H1 (cell line): ENCODE measurements around the gene AAR2. TPM values are rescaled to one million over a fixed set of nuclear protein-coding genes. Genes with fewer than 3 reads are reported as not detected.

ENCODE experiments used
- CTCF ChIA-PET: fragments of 300-600 bp; sonication (Branson Sonifier 250); formaldehyde crosslinking; loops from one replicate; lab custom pipeline; 2021; ENCODE audit not compliant: partially characterized antibody; lab: Charles Lee
- POLR2A ChIA-PET: fragments of 300-600 bp; sonication (Branson Sonifier 250); formaldehyde crosslinking; loops from one replicate; lab custom pipeline; 2021; ENCODE audit warnings: inconsistent platforms; ENCODE audit not compliant: partially characterized antibody; lab: Charles Lee
- DNase-seq, 2 experiments: peaks; one replicate each; pipeline versions ENCODE4 v3.0.0 to v3.0.0-alpha.2; 2010 to 2022; ENCODE audit warnings: low spot score in 2 of 2, low read depth in 1 of 2, mixed read lengths in 1 of 2
- FAIRE-seq: peaks from 2 replicates; lab custom pipeline; 2011; peaks lifted over from hg19 to GRCh38; lab: Jason Lieb, UNC
- H2AFZ ChIP-seq: 2 replicates; pipeline ENCODE4 v1.8.1; 2012; ENCODE audit warnings: low read length, inconsistent platforms
- H2AK5ac ChIP-seq: 2 replicates; pipeline ENCODE4 v1.6.1; 2013; ENCODE audit warnings: low read depth, low read length
- H2BK120ac ChIP-seq: replicated peaks from 2 replicates; pipeline ENCODE3; 2013; ENCODE audit warnings: low read depth, low read length, inconsistent platforms
- H2BK12ac ChIP-seq: 2 replicates; pipeline ENCODE4 v1.6.1; 2013; ENCODE audit warnings: low read depth, low read length
- H2BK15ac ChIP-seq: 2 replicates; pipeline ENCODE4 v1.6.1; 2013; ENCODE audit warnings: low read length
- H2BK20ac ChIP-seq: 2 replicates; pipeline ENCODE4 v1.6.1; 2013; ENCODE audit warnings: low read length
- H2BK5ac ChIP-seq: 2 replicates; pipeline ENCODE4 v1.6.1; 2013; ENCODE audit warnings: low read depth, low read length
- H3K14ac ChIP-seq: 2 replicates; pipeline ENCODE4 v1.6.1; 2013; ENCODE audit warnings: inconsistent platforms; ENCODE audit not compliant: insufficient read length
- H3K18ac ChIP-seq: 2 replicates; pipeline ENCODE4 v1.6.1; 2013; ENCODE audit warnings: low read length; ENCODE audit errors: extremely low read depth
- H3K23ac ChIP-seq: 2 replicates; pipeline ENCODE4 v1.6.1; 2013; ENCODE audit warnings: inconsistent platforms; ENCODE audit not compliant: insufficient read length
- H3K23me2 ChIP-seq: 2 replicates; pipeline ENCODE4 v1.6.1; 2013; ENCODE audit warnings: low read depth, low read length
- H3K27ac ChIP-seq: 2 replicates; pipeline ENCODE4 v1.6.1; 2011; ENCODE audit warnings: low read depth, low read length, inconsistent platforms
- H3K27me3 ChIP-seq, 4 experiments: replicated peaks in 1 of 4; 1 replicate in 1 of 4; 2 replicates in 3 of 4; pipeline versions ENCODE4 v1.6.1 to v1.8.1; 2011 to 2013; ENCODE audit warnings: low read length in 3 of 4, mild to moderate bottlenecking in 3 of 4, inconsistent platforms in 2 of 4, mixed read lengths in 2 of 4, moderate library complexity in 1 of 4; ENCODE audit not compliant: control insufficient read depth in 3 of 4, insufficient read depth in 3 of 4; ENCODE audit errors: extremely low read depth in 1 of 4
- H3K36me3 ChIP-seq, 4 experiments: 2 replicates each; pipeline versions ENCODE4 v1.6.1 to v1.8.1; 2011 to 2013; ENCODE audit warnings: mild to moderate bottlenecking in 4 of 4, low read length in 3 of 4, moderate library complexity in 2 of 4, control low read depth in 1 of 4, inconsistent platforms in 1 of 4; ENCODE audit not compliant: insufficient read depth in 4 of 4, control insufficient read depth in 2 of 4
- H3K4ac ChIP-seq: replicated peaks from 2 replicates; pipeline ENCODE3; 2013; ENCODE audit warnings: low read length, low read depth, mixed read lengths, inconsistent platforms; ENCODE audit not compliant: insufficient read length
- H3K4me1 ChIP-seq, 4 experiments: replicated peaks in 1 of 4; 1 replicate in 1 of 4; 2 replicates in 3 of 4; pipeline versions ENCODE4 v1.6.1 to v1.8.1; 2011 to 2013; ENCODE audit warnings: low read length in 3 of 4, inconsistent platforms in 2 of 4, mixed read lengths in 1 of 4; ENCODE audit not compliant: insufficient read depth in 4 of 4, control insufficient read depth in 3 of 4
- H3K4me2 ChIP-seq, 2 experiments: 2 replicates each; pipeline versions ENCODE4 v1.6.1 to v1.8.1; 2011 to 2013; ENCODE audit warnings: low read depth in 2 of 2, low read length in 2 of 2, control low read depth in 1 of 2, inconsistent platforms in 1 of 2, mild to moderate bottlenecking in 1 of 2; ENCODE audit not compliant: insufficient read depth in 1 of 2
- H3K4me3 ChIP-seq, 4 experiments: fragments of 200-600, 300-600 bp in 1 of 4; sonication (generic), shearing (Covaris generic), sonication (Bioruptor Twin) in 1 of 4; 2 replicates each; pipeline versions ENCODE4 v1.5.1 to v1.8.1; 2011 to 2016; ENCODE audit warnings: low read length in 4 of 4, low read depth in 3 of 4, control low read depth in 2 of 4, inconsistent platforms in 2 of 4, mild to moderate bottlenecking in 2 of 4, mixed read lengths in 1 of 4, moderate library complexity in 1 of 4; ENCODE audit not compliant: insufficient read depth in 2 of 4; ENCODE audit errors: extremely low read depth in 1 of 4
- H3K56ac ChIP-seq: replicated peaks from 2 replicates; pipeline ENCODE3; 2013; ENCODE audit warnings: low read depth, mild to moderate bottlenecking, mixed read lengths, low read length, inconsistent platforms; ENCODE audit not compliant: insufficient read length
- H3K79me1 ChIP-seq: 2 replicates; pipeline ENCODE4 v1.6.1; 2013; ENCODE audit warnings: low read depth, low read length, control low read depth
- H3K79me2 ChIP-seq, 2 experiments: 2 replicates each; pipeline versions ENCODE4 v1.6.1 to v1.8.1; 2012 to 2013; ENCODE audit warnings: low read length in 2 of 2, mild to moderate bottlenecking in 2 of 2, inconsistent platforms in 1 of 2; ENCODE audit not compliant: insufficient read depth in 2 of 2, control insufficient read depth in 1 of 2
- H3K9ac ChIP-seq, 4 experiments: replicated peaks in 1 of 4; 1 replicate in 1 of 4; 2 replicates in 3 of 4; pipeline versions ENCODE4 v1.6.1 to v1.8.1; 2011 to 2013; ENCODE audit warnings: low read depth in 3 of 4, low read length in 3 of 4, control low read depth in 2 of 4, mild to moderate bottlenecking in 2 of 4, moderate library complexity in 2 of 4, inconsistent platforms in 1 of 4; ENCODE audit errors: extremely low read depth in 1 of 4
- H3K9me3 ChIP-seq, 2 experiments: 2 replicates each; pipeline versions ENCODE4 v1.6.1 to v1.8.1; 2012 to 2013; ENCODE audit warnings: mild to moderate bottlenecking in 2 of 2, moderate library complexity in 2 of 2, control low read depth in 1 of 2, inconsistent platforms in 1 of 2, low read depth in 1 of 2, low read length in 1 of 2, mixed read lengths in 1 of 2; ENCODE audit not compliant: insufficient read depth in 2 of 2
- H4K20me1 ChIP-seq, 2 experiments: replicated peaks in 1 of 2; 2 replicates each; pipeline versions ENCODE3 to v1.8.1; 2011 to 2013; ENCODE audit warnings: inconsistent platforms in 2 of 2, low read length in 2 of 2, mild to moderate bottlenecking in 1 of 2; ENCODE audit not compliant: insufficient read depth in 2 of 2, control insufficient read depth in 1 of 2
- H4K5ac ChIP-seq: 2 replicates; pipeline ENCODE4 v1.6.1; 2013; ENCODE audit warnings: low read length, low read depth, mixed read lengths, inconsistent platforms; ENCODE audit not compliant: insufficient read length
- H4K8ac ChIP-seq: 2 replicates; pipeline ENCODE4 v1.8.0; 2013; ENCODE audit warnings: mild to moderate bottlenecking, moderate library complexity, low read length, inconsistent platforms; ENCODE audit not compliant: insufficient read depth; ENCODE audit errors: extremely low read depth
- H4K91ac ChIP-seq: replicated peaks from 2 replicates; pipeline ENCODE3; 2013; ENCODE audit warnings: low read length, mixed read lengths, inconsistent platforms; ENCODE audit not compliant: insufficient read length
- ASH2L ChIP-seq: fragments of 200-600, 300-600 bp; sonication (generic); IDR thresholded peaks from one replicate; pipeline ENCODE4 v1.7.1; 2017; ENCODE audit warnings: low read length
- ATF2 ChIP-seq: IDR thresholded peaks from 2 replicates; pipeline ENCODE4 v1.6.1; 2012; ENCODE audit warnings: low read length, inconsistent platforms
- CHD1 ChIP-seq: IDR thresholded peaks from 2 replicates; pipeline ENCODE4 v1.6.1; 2012; ENCODE audit warnings: low read depth, low read length, improper control_type of control experiment
- EGR1 ChIP-seq: IDR thresholded peaks from 2 replicates; pipeline ENCODE4 v1.6.1; 2011; ENCODE audit warnings: low read depth, low read length, borderline replicate concordance
- EP300 ChIP-seq, 2 experiments: IDR thresholded peaks; 1 replicate in 1 of 2; 2 replicates in 1 of 2; pipeline ENCODE4 v1.6.1; 2011 to 2012; ENCODE audit warnings: low read depth in 2 of 2, low read length in 2 of 2, mild to moderate bottlenecking in 2 of 2, borderline replicate concordance in 1 of 2, inconsistent platforms in 1 of 2, moderate library complexity in 1 of 2
- HDAC2 ChIP-seq, 2 experiments: fragments of 300-600 bp in 1 of 2; sonication (generic) in 1 of 2; IDR thresholded peaks; 2 replicates each; pipeline ENCODE4 v1.6.1; 2011 to 2012; ENCODE audit warnings: low read depth in 2 of 2, low read length in 2 of 2, mild to moderate bottlenecking in 2 of 2, moderate library complexity in 2 of 2, borderline replicate concordance in 1 of 2, inconsistent platforms in 1 of 2
- NRF1 ChIP-seq: IDR thresholded peaks from 2 replicates; pipeline ENCODE4 v1.6.1; 2011; ENCODE audit warnings: mild to moderate bottlenecking, low read depth, low read length, improper control_type of control experiment
- SRF ChIP-seq: IDR thresholded peaks from 2 replicates; pipeline ENCODE4 v1.6.1; 2011; ENCODE audit warnings: mild to moderate bottlenecking, low read depth, low read length, moderate library complexity
- SUZ12 ChIP-seq: fragments of 200-600 bp; sonication (generic); IDR thresholded peaks from 2 replicates; pipeline ENCODE4 v1.6.1; 2012; ENCODE audit warnings: mild to moderate bottlenecking, inconsistent platforms, low read length, moderate library complexity, mixed read lengths
- ZNF274 ChIP-seq: IDR thresholded peaks from 2 replicates; pipeline ENCODE4 v1.7.0; 2012; ENCODE audit warnings: low read length, borderline replicate concordance; ENCODE audit errors: extremely low read depth
- WGBS, 2 experiments: shearing (Covaris generic) in 1 of 2; methylation state at CpG; one replicate each; pipeline versions ENCODE4 v1.1.6 to v1.1.7; 2013 to 2015; ENCODE audit warnings: low lambda C conversion rate in 2 of 2, mixed read lengths in 2 of 2, inconsistent platforms in 1 of 2, low coverage in 1 of 2, missing lambda C conversion rate in 1 of 2; ENCODE audit not compliant: insufficient replicate concordance in 2 of 2, insufficient coverage in 1 of 2, insufficient read length in 1 of 2; ENCODE audit errors: extremely low coverage in 1 of 2, missing lambda C conversion rate in 1 of 2; 5-methylcytosine and 5-hydroxymethylcytosine counted together
- polyA plus RNA-seq, 7 experiments: library from polyadenylated mRNA; depleted of rRNA in 3 of 7; stranded (reverse) in 5 of 7; unstranded in 2 of 7; fragments of >200 nt in 5 of 7; fragments of 200-250 nt in 2 of 7; gene quantifications; 1 replicate in 5 of 7; 2 replicates in 1 of 7; 4 replicates in 1 of 7; pipeline versions ENCODE4 v1.2.1 to v1.2.3, GENCODE V29; 2011 to 2013; ENCODE audit warnings: missing spikeins in 2 of 7, mixed read lengths in 2 of 7
- total RNA-seq: library from RNA; stranded (reverse); fragmentation: NEBNext Ultra II Directional; extraction: Animal tissue kit (Norgen Biotek cat#: 25700); gene quantifications from 2 replicates; pipeline ENCODE4 v1.2.1, GENCODE V29; 2021
- TF ChIP-seq, protein P1 (sequence below): IDR thresholded peaks from 2 replicates; pipeline ENCODE4 v1.6.1; 2011; ENCODE audit warnings: low read length, improper control_type of control experiment

The AAR2 gene
- total and polyA plus RNA-seq, 2 of the 8 experiments (the other 6 are each of a cell fraction or from before 2014, with no cell fraction given), result 25.5 to 36.1 TPM

GRCh38 chr20:36213362-36213761, 22.9 kb upstream of the AAR2 start:
- Histone ChIP-seq H3K4ac (no peak overlapping the region), H3K14ac (no peak overlapping the region), H2AK5ac (no peak overlapping the region), H3K79me2 (no peaks in the 10 kb centered on the region), H2AFZ (no peak overlapping the region), H4K20me1 (peaks cover 2 to 3% of the 10 kb centered on the region in 2 experiments), H3K4me3 (no peak overlapping the region), H2BK20ac (no peak overlapping the region), H3K4me2 (no peak overlapping the region), H2BK15ac (no peak overlapping the region), H3K9ac (no peak overlapping the region), H4K8ac (no peak overlapping the region), H3K36me3 (no peaks in the 10 kb centered on the region), H3K27me3 (peaks cover 0 to 2% (median 0%) of the 10 kb centered on the region in 4 experiments; a peak in 1 of 7 replicates), H4K91ac (no peak overlapping the region), H3K56ac (no peak overlapping the region), H4K5ac (no peak overlapping the region), H3K18ac (no peak overlapping the region), H3K79me1 (no peaks in the 10 kb centered on the region), H2BK5ac (no peak overlapping the region), H3K4me1 (no peaks in the 10 kb centered on the region), H3K23me2 (no peaks in the 10 kb centered on the region), H3K27ac (no peak overlapping the region), H2BK120ac (no peak overlapping the region), H2BK12ac (no peak overlapping the region), H3K9me3 (no peaks in the 10 kb centered on the region), H3K23ac (no peak overlapping the region)
- CTCF ChIA-PET, result interaction anchor here (0.7 to 11.6 kb wide), 13 partner anchors 11 to 279 kb away, joined by 3 to 151 read pairs (median 6); no protein-coding TSS in a partner anchor
- DNase-seq (no peak), FAIRE-seq (no peak)
- POLR2A ChIA-PET, result interaction anchor here (0.8 kb wide), 1 partner anchor 44 kb away, joined by 3 read pairs; no protein-coding TSS in a partner anchor
- WGBS, 2 experiments, result 81% methylated on average over 2 of the region's 2 CpGs; no CpG with 5 or more reads in 1 of the 2 experiments
- no peak for TF ChIP-seq SRF
- TF ChIP-seq ASH2L, result no peak
- no peak for TF ChIP-seq ATF2
- TF ChIP-seq CHD1, result no peak
- TF ChIP-seq SUZ12, result no peak
- TF ChIP-seq ZNF274, result no peak
- TF ChIP-seq EP300 (IDR thresholded peaks at IDR 0.05; ENCODE audit: borderline replicate concordance in 1 of 2, low read depth in 2 of 2, low read length in 2 of 2), result no peak
- no peak for TF ChIP-seq HDAC2 (IDR thresholded peaks at IDR 0.05; ENCODE audit: borderline replicate concordance in 1 of 2, low read depth in 2 of 2, low read length in 2 of 2)
- no peak for TF ChIP-seq NRF1
- TF ChIP-seq, protein P1, sequence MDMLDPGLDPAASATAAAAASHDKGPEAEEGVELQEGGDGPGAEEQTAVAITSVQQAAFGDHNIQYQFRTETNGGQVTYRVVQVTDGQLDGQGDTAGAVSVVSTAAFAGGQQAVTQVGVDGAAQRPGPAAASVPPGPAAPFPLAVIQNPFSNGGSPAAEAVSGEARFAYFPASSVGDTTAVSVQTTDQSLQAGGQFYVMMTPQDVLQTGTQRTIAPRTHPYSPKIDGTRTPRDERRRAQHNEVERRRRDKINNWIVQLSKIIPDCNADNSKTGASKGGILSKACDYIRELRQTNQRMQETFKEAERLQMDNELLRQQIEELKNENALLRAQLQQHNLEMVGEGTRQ, result no peak
- no peak for TF ChIP-seq EGR1
